BLaER1 treated with 17β-estradiol and CSF1 and Interleukin-3, amounts not matched to agents 10 nM and 100 nM (cell line): ENCODE results near the gene SFR1.

Experiments used
- H3K27ac ChIP-seq, 11 experiments: shearing (Covaris generic); formaldehyde crosslinking; 2 replicates each; pipeline ENCODE4 v1.8.1; 2022
- H3K27me3 ChIP-seq, 11 experiments: shearing (Covaris generic); formaldehyde crosslinking; 2 replicates each; pipeline ENCODE4 v1.8.1; 2022
- H3K36me3 ChIP-seq, 11 experiments: shearing (Covaris generic); formaldehyde crosslinking; 2 replicates each; pipeline ENCODE4 v1.8.1; 2022
- H3K4me1 ChIP-seq, 10 experiments: shearing (Covaris generic); formaldehyde crosslinking; 2 replicates each; pipeline ENCODE4 v1.8.1; 2022
- H3K4me2 ChIP-seq, 11 experiments: shearing (Covaris generic); formaldehyde crosslinking; 2 replicates each; pipeline ENCODE4 v1.8.1; 2022
- H3K4me3 ChIP-seq, 10 experiments: shearing (Covaris generic); formaldehyde crosslinking; 2 replicates each; pipeline ENCODE4 v1.8.1; 2022
- H3K9ac ChIP-seq, 11 experiments: shearing (Covaris generic); formaldehyde crosslinking; 2 replicates each; pipeline ENCODE4 v1.8.1; 2022
- H3K9me3 ChIP-seq, 11 experiments: shearing (Covaris generic); formaldehyde crosslinking; replicated peaks in 1 of 11; 2 replicates each; pipeline ENCODE4 v1.8.1; 2022
- H4K20me1 ChIP-seq, 11 experiments: shearing (Covaris generic); formaldehyde crosslinking; 2 replicates each; pipeline ENCODE4 v1.8.1; 2022
- Cebpa-rat ChIP-seq, 11 experiments: shearing (Covaris generic); IDR thresholded peaks; 2 replicates each; pipeline ENCODE4 v1.8.1; 2022

The SFR1 gene

GRCh38 chr10:104120512-104120902 is 1.5 kb upstream of the SFR1 start:
- no peaks in the 10 kb centered on the region for H4K20me1 ChIP-seq
- H3K4me3 ChIP-seq = peak overlapping the region; percentile 60 to 92 (median 80)
- peak overlapping the region; percentile 82 to 93 (median 86) for H3K4me2 ChIP-seq
- H3K9me3 ChIP-seq = no peaks in the 10 kb centered on the region
- H3K4me1 ChIP-seq = peaks cover 19 to 40% (median 28%) of the 10 kb centered on the region in 10 experiments
- TF ChIP-seq Cebpa-rat (IDR thresholded peaks at IDR 0.05) = no peak
- peak overlapping the region; percentile 86 to 100 (median 99) for H3K27ac ChIP-seq
- no peaks in the 10 kb centered on the region for H3K27me3 ChIP-seq
- H3K36me3 ChIP-seq = peaks cover 0 to 10% (median 8%) of the 10 kb centered on the region in 11 experiments; a peak in 6 of 22 replicates
- peak overlapping the region; percentile 88 to 100 (median 97) for H3K9ac ChIP-seq

- Histone ChIP-seq H3K27ac (peak overlapping the region; percentile 86 to 100 (median 99)), H3K36me3 (peaks cover 0 to 15% (median 12%) of the 10 kb centered on the region in 11 experiments; a peak in 7 of 22 replicates), H3K9me3 (no peaks in the 10 kb centered on the region), H3K9ac (peak overlapping the region; percentile 88 to 100 (median 97)), H3K4me2 (peak overlapping the region; percentile 82 to 93 (median 86)), H3K4me3 (peak overlapping the region; percentile 60 to 92 (median 80)), H3K27me3 (no peaks in the 10 kb centered on the region), H3K4me1 (peaks cover 19 to 40% (median 28%) of the 10 kb centered on the region in 10 experiments), H4K20me1 (no peaks in the 10 kb centered on the region)
- TF ChIP-seq Cebpa-rat (IDR thresholded peaks at IDR 0.05) = peak; percentile 23 to 83 (median 60); a peak in 16 of 22 replicates
Measured at GRCh38 chr10:104120903-104121484, 977 bp upstream of the SFR1 start.

- H3K4me2 ChIP-seq = peak overlapping the region; percentile 71 to 90 (median 82)
- H4K20me1 ChIP-seq = no peaks in the 10 kb centered on the region
- peak overlapping the region; percentile 79 to 100 (median 96) for H3K27ac ChIP-seq
- no peak for TF ChIP-seq Cebpa-rat (IDR thresholded peaks at IDR 0.05)
- peak overlapping the region; percentile 75 to 92 (median 84) for H3K4me3 ChIP-seq
- no peaks in the 10 kb centered on the region for H3K27me3 ChIP-seq
- no peaks in the 10 kb centered on the region for H3K9me3 ChIP-seq
- H3K9ac ChIP-seq = peak overlapping the region; percentile 88 to 100 (median 96)
- peaks cover 19 to 40% (median 28%) of the 10 kb centered on the region in 10 experiments for H3K4me1 ChIP-seq
- peaks cover 4 to 28% (median 16%) of the 10 kb centered on the region in 11 experiments; a peak in 12 of 22 replicates for H3K36me3 ChIP-seq
Measured at GRCh38 chr10:104122225-104123107, 495 bp downstream of the SFR1 start.

- Histone ChIP-seq H3K36me3 (peaks cover 4 to 28% (median 16%) of the 10 kb centered on the region in 11 experiments; a peak in 12 of 22 replicates), H3K27me3 (no peaks in the 10 kb centered on the region), H3K9me3 (no peaks in the 10 kb centered on the region), H3K27ac (no peak overlapping the region), H3K4me1 (peaks cover 19 to 40% (median 28%) of the 10 kb centered on the region in 10 experiments), H3K9ac (peak overlapping the region in 3 of 11 experiments; percentile 8 to 97 (median 13); a peak in 6 of 22 replicates), H3K4me2 (peak overlapping the region; percentile 71 to 90 (median 82); a peak in 21 of 22 replicates), H4K20me1 (no peaks in the 10 kb centered on the region), H3K4me3 (peak overlapping the region in 7 of 10 experiments; percentile 75 to 92 (median 84); a peak in 7 of 20 replicates)
- TF ChIP-seq Cebpa-rat (IDR thresholded peaks at IDR 0.05) = no peak
Measured at GRCh38 chr10:104123397-104123796, 1.4 kb downstream of the SFR1 start.

GRCh38 chr10:104127411-104127810 is 5.4 kb downstream of the SFR1 start:
- H3K4me2 ChIP-seq = no peak overlapping the region
- H3K4me3 ChIP-seq = no peak overlapping the region

GRCh38 chr10:104128214-104128613 is 6.2 kb downstream of the SFR1 start:
- Histone ChIP-seq H4K20me1 (no peaks in the 10 kb centered on the region), H3K4me3 (no peak overlapping the region), H3K4me1 (peaks cover 2 to 11% (median 8%) of the 10 kb centered on the region in 10 experiments; a peak in 18 of 20 replicates), H3K4me2 (no peak overlapping the region), H3K27ac (no peak overlapping the region), H3K9ac (no peak overlapping the region), H3K36me3 (peaks cover 4 to 28% (median 16%) of the 10 kb centered on the region in 11 experiments; a peak in 12 of 22 replicates), H3K9me3 (no peaks in the 10 kb centered on the region), H3K27me3 (no peaks in the 10 kb centered on the region)
- no peak for TF ChIP-seq Cebpa-rat (IDR thresholded peaks at IDR 0.05)

More at GRCh38 chr10:104127411-104127810, 5.4 kb downstream of the SFR1 start:
- Histone ChIP-seq H3K9ac (no peak overlapping the region), H3K9me3 (no peaks in the 10 kb centered on the region), H3K27me3 (no peaks in the 10 kb centered on the region), H4K20me1 (no peaks in the 10 kb centered on the region), H3K4me1 (peaks cover 3 to 19% (median 16%) of the 10 kb centered on the region in 10 experiments; a peak in 18 of 20 replicates), H3K27ac (no peak overlapping the region), H3K36me3 (peaks cover 4 to 28% (median 16%) of the 10 kb centered on the region in 11 experiments; a peak in 12 of 22 replicates)
- TF ChIP-seq Cebpa-rat (IDR thresholded peaks at IDR 0.05) = no peak

GRCh38 chr10:104130041-104130440 is 8.1 kb downstream of the SFR1 start:
- Histone ChIP-seq H3K27ac (no peak overlapping the region), H3K4me1 (no peaks in the 10 kb centered on the region), H3K9ac (no peak overlapping the region), H3K27me3 (no peaks in the 10 kb centered on the region), H3K36me3 (peaks cover under 1 to 24% (median 13%) of the 10 kb centered on the region in 11 experiments; a peak in 12 of 22 replicates), H4K20me1 (no peaks in the 10 kb centered on the region), H3K4me2 (no peak overlapping the region), H3K4me3 (no peak overlapping the region), H3K9me3 (no peaks in the 10 kb centered on the region)
- TF ChIP-seq Cebpa-rat (IDR thresholded peaks at IDR 0.05) = no peak

GRCh38 chr10:104138131-104138530 is 16.2 kb downstream of the SFR1 start:
- Histone ChIP-seq H3K4me2 (no peak overlapping the region), H3K4me3 (no peak overlapping the region), H4K20me1 (no peaks in the 10 kb centered on the region)

GRCh38 chr10:104139221-104139620 is 17.2 kb downstream of the SFR1 start:
- no peaks in the 10 kb centered on the region for H3K9me3 ChIP-seq
- H3K4me1 ChIP-seq = no peaks in the 10 kb centered on the region
- H3K27ac ChIP-seq = no peak overlapping the region

More at GRCh38 chr10:104138131-104138530, 16.2 kb downstream of the SFR1 start:
- no peaks in the 10 kb centered on the region for H3K27me3 ChIP-seq
- H3K4me1 ChIP-seq = no peaks in the 10 kb centered on the region
- no peaks in the 10 kb centered on the region for H3K36me3 ChIP-seq
- no peak overlapping the region for H3K27ac ChIP-seq
- H3K9ac ChIP-seq = no peak overlapping the region
- no peak for TF ChIP-seq Cebpa-rat (IDR thresholded peaks at IDR 0.05)
- no peaks in the 10 kb centered on the region for H3K9me3 ChIP-seq

More at GRCh38 chr10:104139221-104139620, 17.2 kb downstream of the SFR1 start:
- no peak for TF ChIP-seq Cebpa-rat (IDR thresholded peaks at IDR 0.05)
- Histone ChIP-seq H4K20me1 (no peaks in the 10 kb centered on the region), H3K4me3 (no peak overlapping the region), H3K4me2 (no peak overlapping the region), H3K36me3 (no peaks in the 10 kb centered on the region), H3K9ac (no peak overlapping the region), H3K27me3 (no peaks in the 10 kb centered on the region)
